ENCODE measurements around the gene CIB1.

- TF ChIP-seq POLR2A (IDR thresholded peaks at IDR 0.05), result no peak
- TF ChIP-seq CTCF (IDR thresholded peaks at IDR 0.05), result no peak
These were observed 20.5 kb downstream of the CIB1 start for GRCh38 chr15:90213122-90213817.

All from uterus (tissue), 2 donors.